H9 (cell line): ENCODE data around the gene PACS1. TPM values are rescaled to one million over a fixed set of nuclear protein-coding genes. Genes with fewer than 3 reads are reported as not detected.

ENCODE experiments used
- DNase-seq: peaks from one replicate; pipeline ENCODE4 v3.0.0-alpha.2; 2017
- H2AFZ ChIP-seq: one replicate; pipeline ENCODE4 v1.6.1; 2013; ENCODE audit warnings: mild to moderate bottlenecking, low read length, control low read depth, moderate library complexity
- H2AK5ac ChIP-seq: 2 replicates; pipeline ENCODE4 v1.6.1; 2013; ENCODE audit warnings: low read length, control low read depth, mixed read lengths; ENCODE audit not compliant: insufficient read length
- H2BK120ac ChIP-seq: one replicate; pipeline ENCODE4 v1.6.1; 2013; ENCODE audit warnings: low read depth, mild to moderate bottlenecking, low read length, control low read depth, inconsistent platforms; ENCODE audit not compliant: poor library complexity, severe bottlenecking
- H2BK12ac ChIP-seq: 2 replicates; pipeline ENCODE4 v1.6.1; 2013; ENCODE audit warnings: low read length, control low read depth, mixed read lengths, low read depth; ENCODE audit not compliant: insufficient read length
- H2BK15ac ChIP-seq: 2 replicates; pipeline ENCODE4 v1.6.1; 2013; ENCODE audit warnings: low read depth, low read length, control low read depth
- H2BK20ac ChIP-seq: one replicate; pipeline ENCODE4 v1.6.1; 2013; ENCODE audit warnings: low read depth, mild to moderate bottlenecking, low read length, control low read depth, inconsistent platforms; ENCODE audit not compliant: poor library complexity, severe bottlenecking
- H2BK5ac ChIP-seq: 2 replicates; pipeline ENCODE4 v1.6.1; 2013; ENCODE audit warnings: low read length, control low read depth, mixed read lengths; ENCODE audit not compliant: insufficient read length
- H3K14ac ChIP-seq: 2 replicates; pipeline ENCODE4 v1.6.1; 2013; ENCODE audit warnings: low read length, control low read depth; ENCODE audit not compliant: insufficient read depth
- H3K18ac ChIP-seq: 2 replicates; pipeline ENCODE4 v1.6.1; 2013; ENCODE audit warnings: low read depth, mild to moderate bottlenecking, mixed read lengths, low read length, control low read depth; ENCODE audit not compliant: insufficient read length
- H3K23ac ChIP-seq: 2 replicates; pipeline ENCODE4 v1.6.1; 2013; ENCODE audit warnings: low read length, control low read depth, mixed read lengths, low read depth; ENCODE audit not compliant: insufficient read length
- H3K23me2 ChIP-seq: 2 replicates; pipeline ENCODE4 v1.6.1; 2013; ENCODE audit warnings: low read depth, mild to moderate bottlenecking, mixed read lengths, low read length, control low read depth; ENCODE audit not compliant: insufficient read length, poor library complexity, severe bottlenecking
- H3K27ac ChIP-seq: 2 replicates; pipeline ENCODE4 v1.5.1; 2013; ENCODE audit warnings: low read length, control low read depth, mixed read lengths, low read depth; ENCODE audit not compliant: insufficient read length
- H3K27me3 ChIP-seq: 2 replicates; pipeline ENCODE4 v1.6.1; 2013; ENCODE audit warnings: low read length, control low read depth, inconsistent platforms; ENCODE audit not compliant: insufficient read depth
- H3K4ac ChIP-seq: 2 replicates; pipeline ENCODE4 v1.6.1; 2013; ENCODE audit warnings: low read depth, mild to moderate bottlenecking, control low read depth, inconsistent platforms, low read length, moderate library complexity
- H3K4me1 ChIP-seq: 2 replicates; pipeline ENCODE4 v1.6.1; 2013; ENCODE audit warnings: low read length, control low read depth, inconsistent platforms; ENCODE audit not compliant: insufficient read depth
- H3K4me2 ChIP-seq: 2 replicates; pipeline ENCODE4 v1.6.1; 2013; ENCODE audit warnings: low read length, control low read depth, mixed read lengths; ENCODE audit not compliant: insufficient read length, insufficient read depth
- H3K56ac ChIP-seq: 2 replicates; pipeline ENCODE4 v1.6.1; 2013; ENCODE audit warnings: low read depth, mild to moderate bottlenecking, mixed read lengths, low read length, control low read depth; ENCODE audit not compliant: insufficient read length
- H3K79me1 ChIP-seq: 2 replicates; pipeline ENCODE4 v1.6.1; 2013; ENCODE audit warnings: low read depth, mild to moderate bottlenecking, moderate library complexity, low read length, control low read depth, inconsistent platforms; ENCODE audit not compliant: insufficient read depth, poor library complexity, severe bottlenecking
- H3K79me2 ChIP-seq: 2 replicates; pipeline ENCODE4 v1.6.1; 2013; ENCODE audit warnings: low read length, control low read depth, inconsistent platforms; ENCODE audit not compliant: insufficient read depth
- H3K9ac ChIP-seq: 2 replicates; pipeline ENCODE4 v1.6.1; 2013; ENCODE audit warnings: low read length, control low read depth, mixed read lengths; ENCODE audit not compliant: insufficient read length; ENCODE audit errors: extremely low read depth
- H3K9me3 ChIP-seq: one replicate; pipeline ENCODE4 v1.6.1; 2013; ENCODE audit warnings: low read depth, low read length, inconsistent platforms; ENCODE audit not compliant: control insufficient read depth
- H3T11ph ChIP-seq: one replicate; pipeline ENCODE4 v1.6.1; 2013; ENCODE audit warnings: mild to moderate bottlenecking, low read length, control low read depth, inconsistent platforms
- H4K20me1 ChIP-seq: one replicate; pipeline ENCODE4 v1.6.1; 2013; ENCODE audit not compliant: control insufficient read depth, insufficient read length, insufficient read depth
- H4K5ac ChIP-seq: 2 replicates; pipeline ENCODE4 v1.6.1; 2013; ENCODE audit warnings: low read depth, mild to moderate bottlenecking, mixed read lengths, low read length, control low read depth; ENCODE audit not compliant: insufficient read length
- H4K8ac ChIP-seq: replicated peaks from 2 replicates; pipeline ENCODE4 v1.6.1; 2013; ENCODE audit warnings: low read length, control low read depth, mixed read lengths, low read depth; ENCODE audit not compliant: insufficient read length
- H4K91ac ChIP-seq: 2 replicates; pipeline ENCODE4 v1.6.1; 2013; ENCODE audit warnings: low read depth, mild to moderate bottlenecking, moderate library complexity, mixed read lengths, low read length, control low read depth; ENCODE audit not compliant: insufficient read length
- H3K27ac Mint-ChIP-seq, 3 experiments: 2 replicates in 2 of 3; 3 replicates in 1 of 3; pipeline ENCODE4 v1.8.0; 2020 to 2021; ENCODE audit warnings: mixed read lengths in 3 of 3, mild to moderate bottlenecking in 1 of 3, moderate library complexity in 1 of 3
- H3K27me3 Mint-ChIP-seq: 2 replicates; pipeline ENCODE4 v1.8.0; 2021; ENCODE audit warnings: low read depth, mild to moderate bottlenecking, moderate library complexity, mixed read lengths
- H3K36me3 Mint-ChIP-seq, 3 experiments: 2 replicates in 2 of 3; 3 replicates in 1 of 3; pipeline ENCODE4 v1.8.0; 2020 to 2021; ENCODE audit warnings: low read depth in 3 of 3, mixed read lengths in 3 of 3; ENCODE audit not compliant: insufficient read depth in 1 of 3
- H3K4me1 Mint-ChIP-seq, 2 experiments: 2 replicates each; pipeline ENCODE4 v1.8.0; 2020; ENCODE audit warnings: mixed read lengths in 2 of 2
- H3K4me3 Mint-ChIP-seq, 2 experiments: 2 replicates in 1 of 2; 3 replicates in 1 of 2; pipeline ENCODE4 v1.8.0; 2020 to 2021; ENCODE audit warnings: mild to moderate bottlenecking in 2 of 2, mixed read lengths in 2 of 2, moderate library complexity in 1 of 2
- H3K9me3 Mint-ChIP-seq, 2 experiments: 2 replicates in 1 of 2; 3 replicates in 1 of 2; pipeline ENCODE4 v1.8.0; 2020; ENCODE audit warnings: mild to moderate bottlenecking in 2 of 2, mixed read lengths in 2 of 2, moderate library complexity in 1 of 2
- CTCF ChIP-seq: fragments of 200-600 bp; sonication (generic); conservative IDR thresholded peaks from 3 replicates; pipeline ENCODE4 v1.8.0; 2021; ENCODE audit warnings: antibody characterized with exemption, mild to moderate bottlenecking
- WGBS: extraction: QIAGEN DNeasy Blood & Tissue Kit; methylation state at CpG from one replicate; pipeline ENCODE4 v1.1.7; 2013; ENCODE audit warnings: missing lambda C conversion rate, low lambda C conversion rate, mixed read lengths; ENCODE audit not compliant: insufficient read length; ENCODE audit errors: extremely low coverage; 5-methylcytosine and 5-hydroxymethylcytosine counted together
- total RNA-seq: library from RNA; stranded (reverse); gene quantifications from 2 replicates; pipeline ENCODE4 v1.2.1, GENCODE V29; 2021

PACS1 gene
- total RNA-seq, 1 experiment from 2014 or later, result 35.5 TPM

GRCh38 chr11:66052664-66052982 is 17.4 kb upstream of the PACS1 start:
- Histone ChIP-seq H2BK15ac (no peak overlapping the region), H3T11ph (no peak overlapping the region), H4K20me1 (no peaks in the 10 kb centered on the region), H3K56ac (no peak overlapping the region), H3K4ac (no peak overlapping the region), H3K23me2 (peaks cover 15% of the 10 kb centered on the region), H3K4me1 (peaks cover 6% of the 10 kb centered on the region; the same call in 1 of the 2 replicates), H3K9ac (peak overlapping the region; percentile 89), H4K5ac (no peak overlapping the region), H2BK120ac (no peak overlapping the region), H4K8ac (no peak overlapping the region), H2BK20ac (no peak overlapping the region), H2AFZ (no peak overlapping the region), H3K18ac (no peak overlapping the region), H4K91ac (no peak overlapping the region), H3K9me3 (no peaks in the 10 kb centered on the region), H2BK5ac (no peak overlapping the region), H3K79me1 (peaks cover 9% of the 10 kb centered on the region), H3K27me3 (no peaks in the 10 kb centered on the region), H3K23ac (no peak overlapping the region), H3K14ac (peak overlapping the region; percentile 86), H3K79me2 (peaks cover 12% of the 10 kb centered on the region; the same call in 1 of the 2 replicates), H2BK12ac (no peak overlapping the region), H3K4me2 (peak overlapping the region; percentile 98), H3K27ac (no peak overlapping the region), H2AK5ac (no peak overlapping the region)
- DNase-seq, result no peak
- Mint-ChIP-seq H3K4me1 (peaks cover 27 to 37% of the 10 kb centered on the region in 2 experiments), H3K4me3 (peak overlapping the region; percentile 95 to 99), H3K9me3 (no peaks in the 10 kb centered on the region), H3K36me3 (peaks cover 33 to 49% (median 48%) of the 10 kb centered on the region in 3 experiments), H3K27me3 (no peaks in the 10 kb centered on the region; the same call in 1 of the 2 replicates), H3K27ac (peak overlapping the region; percentile 69 to 99 (median 99); a peak in 6 of 7 replicates)
- WGBS, result no CpG with 5 or more reads among the region's 17 CpGs
- TF ChIP-seq CTCF, result no peak
